RWPE1 (cell line): ENCODE results near the gene ASB3.
A peak's percentile ranks its signal among the peaks of the same experiment; 100 is the strongest.

Experiments used
- CTCF ChIA-PET: fragments of 350-600 bp; sonication (Branson Sonifier 250); formaldehyde crosslinking; extraction: SDS; loops from one replicate; lab custom pipeline; 2021; lab: Yijun Ruan, JAX
- POLR2A ChIA-PET: fragments of 400-600 bp; formaldehyde crosslinking; extraction: SDS; loops from one replicate; lab custom pipeline; 2020; ENCODE audit warnings: antibody characterized with exemption; ENCODE audit not compliant: low non-redundant PET; lab: Yijun Ruan, JAX
- DNase-seq: peaks from one replicate; pipeline ENCODE4 v3.0.0; 2012; ENCODE audit warnings: low spot score
- H3K27ac ChIP-seq: fragments of 450-650 bp; 2 replicates; pipeline ENCODE4 v1.5.1; 2017
- TF ChIP-seq, protein P1 (sequence below): fragments of 450-650 bp; conservative IDR thresholded peaks from 2 replicates; pipeline ENCODE4 v1.5.1; 2017; ENCODE audit warnings: low read depth, mild to moderate bottlenecking

ASB3 gene

DNA sequence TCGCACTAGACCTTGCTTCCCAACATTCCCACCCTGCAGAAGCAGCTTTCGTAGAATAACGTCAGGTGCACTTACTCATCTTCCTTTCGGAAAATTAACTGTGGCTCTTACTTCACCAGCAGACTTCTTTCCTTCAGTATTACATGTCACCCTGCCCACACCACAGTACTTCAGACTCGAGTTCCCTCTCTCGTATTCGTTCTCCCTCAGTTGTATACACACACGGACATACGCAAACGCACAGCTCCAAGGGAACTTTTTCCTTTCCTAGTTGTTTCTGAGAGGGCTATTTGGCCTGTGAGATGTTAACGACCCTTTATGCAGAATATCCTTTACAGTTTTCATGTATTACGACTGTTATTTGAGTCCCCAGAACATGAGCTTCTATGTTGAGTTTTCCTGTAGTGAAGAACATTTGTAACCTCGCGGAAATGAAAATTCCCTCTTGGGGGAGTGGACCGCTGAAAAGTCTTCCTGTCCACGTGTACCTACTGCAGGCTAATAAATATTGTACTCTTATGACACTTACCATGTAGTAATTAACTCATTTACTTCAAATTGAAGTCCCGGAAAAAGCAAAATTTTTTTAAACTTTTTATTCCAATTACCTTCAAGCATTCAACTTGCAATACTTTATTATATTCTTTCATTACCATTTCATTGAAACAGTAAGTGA is 999 bp upstream of the ASB3 start:
- ChIA-PET CTCF (interaction anchor here (0.7 kb wide), 1 partner anchor 1509 kb away, joined by 4 read pairs; no protein-coding TSS in a partner anchor), POLR2A (no interaction called here)
- TF ChIP-seq, protein P1, sequence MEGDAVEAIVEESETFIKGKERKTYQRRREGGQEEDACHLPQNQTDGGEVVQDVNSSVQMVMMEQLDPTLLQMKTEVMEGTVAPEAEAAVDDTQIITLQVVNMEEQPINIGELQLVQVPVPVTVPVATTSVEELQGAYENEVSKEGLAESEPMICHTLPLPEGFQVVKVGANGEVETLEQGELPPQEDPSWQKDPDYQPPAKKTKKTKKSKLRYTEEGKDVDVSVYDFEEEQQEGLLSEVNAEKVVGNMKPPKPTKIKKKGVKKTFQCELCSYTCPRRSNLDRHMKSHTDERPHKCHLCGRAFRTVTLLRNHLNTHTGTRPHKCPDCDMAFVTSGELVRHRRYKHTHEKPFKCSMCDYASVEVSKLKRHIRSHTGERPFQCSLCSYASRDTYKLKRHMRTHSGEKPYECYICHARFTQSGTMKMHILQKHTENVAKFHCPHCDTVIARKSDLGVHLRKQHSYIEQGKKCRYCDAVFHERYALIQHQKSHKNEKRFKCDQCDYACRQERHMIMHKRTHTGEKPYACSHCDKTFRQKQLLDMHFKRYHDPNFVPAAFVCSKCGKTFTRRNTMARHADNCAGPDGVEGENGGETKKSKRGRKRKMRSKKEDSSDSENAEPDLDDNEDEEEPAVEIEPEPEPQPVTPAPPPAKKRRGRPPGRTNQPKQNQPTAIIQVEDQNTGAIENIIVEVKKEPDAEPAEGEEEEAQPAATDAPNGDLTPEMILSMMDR, result no peak
- peak; percentile 14 for DNase-seq
- H3K27ac ChIP-seq, result peak overlapping the region; percentile 89

DNA sequence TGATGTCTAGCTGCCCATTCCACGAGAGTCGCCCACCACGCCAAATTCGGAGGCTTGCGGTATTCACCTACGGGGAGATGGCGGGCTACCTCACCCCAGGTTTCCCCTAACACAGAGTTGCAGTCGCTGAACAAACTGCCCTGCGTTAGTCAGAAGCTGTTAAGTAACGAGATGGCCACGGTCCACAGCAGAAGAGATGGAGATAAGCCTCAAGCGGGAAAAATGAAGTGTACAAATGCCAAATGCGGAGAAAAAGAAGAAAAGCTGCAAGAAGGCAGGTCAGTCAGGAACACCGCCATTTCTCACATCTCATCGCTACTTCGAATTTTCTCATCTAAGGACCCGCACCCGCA is 425 bp downstream of the ASB3 start:
- POLR2A ChIA-PET, result no interaction called here
- peak; percentile 27 for DNase-seq
- TF ChIP-seq, protein P1, result no peak
- H3K27ac ChIP-seq, result peak overlapping the region; percentile 89
- CTCF ChIA-PET, result no interaction called here

DNA sequence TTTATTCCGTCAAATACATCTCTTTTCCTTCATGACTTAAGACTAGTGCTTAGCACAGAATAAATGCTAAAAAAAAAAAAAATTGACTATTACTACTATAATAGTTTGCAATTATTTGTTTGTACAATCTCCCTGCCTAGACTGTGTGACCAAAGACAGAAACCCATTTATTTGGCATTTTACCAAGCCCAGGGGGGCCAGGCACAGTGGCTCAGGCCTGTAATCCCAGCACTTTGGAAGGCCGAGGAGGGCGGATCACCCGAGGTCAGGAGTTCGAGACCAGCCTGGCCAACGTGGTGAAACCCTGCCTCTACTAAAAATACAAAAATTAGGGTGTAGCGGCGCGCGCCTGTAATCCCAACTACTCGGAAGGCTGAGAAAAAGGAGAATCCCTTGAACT is 1.4 kb downstream of the ASB3 start:
- no peak overlapping the region for H3K27ac ChIP-seq
- no peak for DNase-seq
- TF ChIP-seq, protein P1, result no peak
- ChIA-PET POLR2A (no interaction called here), CTCF (interaction anchor here (0.5 to 0.7 kb wide), 2 partner anchors 174 to 788 kb away, joined by 4 read pairs; no protein-coding TSS in a partner anchor)

DNA sequence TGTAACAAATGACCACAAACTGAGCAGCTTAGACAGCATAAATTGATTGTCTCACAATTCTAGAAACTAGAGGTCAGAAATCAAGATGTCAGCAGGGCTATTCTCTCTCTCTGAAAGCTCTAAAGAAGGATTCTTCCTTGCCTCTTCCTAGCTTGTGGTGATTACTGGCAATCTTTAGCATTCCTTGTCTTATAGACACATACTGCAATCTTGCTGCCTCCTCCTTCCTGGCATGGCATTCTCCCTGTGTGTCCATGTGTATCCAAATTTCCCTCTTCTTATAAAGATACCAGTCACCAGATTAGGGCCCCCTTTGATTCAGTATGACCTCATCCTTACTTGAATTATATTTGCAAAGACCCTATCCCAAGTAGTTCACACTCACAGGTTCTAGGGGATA is 2.3 kb downstream of the ASB3 start:
- no peak overlapping the region for H3K27ac ChIP-seq
- TF ChIP-seq, protein P1, result no peak
- DNase-seq, result no peak
- CTCF ChIA-PET, result no interaction called here
- POLR2A ChIA-PET, result no interaction called here

DNA sequence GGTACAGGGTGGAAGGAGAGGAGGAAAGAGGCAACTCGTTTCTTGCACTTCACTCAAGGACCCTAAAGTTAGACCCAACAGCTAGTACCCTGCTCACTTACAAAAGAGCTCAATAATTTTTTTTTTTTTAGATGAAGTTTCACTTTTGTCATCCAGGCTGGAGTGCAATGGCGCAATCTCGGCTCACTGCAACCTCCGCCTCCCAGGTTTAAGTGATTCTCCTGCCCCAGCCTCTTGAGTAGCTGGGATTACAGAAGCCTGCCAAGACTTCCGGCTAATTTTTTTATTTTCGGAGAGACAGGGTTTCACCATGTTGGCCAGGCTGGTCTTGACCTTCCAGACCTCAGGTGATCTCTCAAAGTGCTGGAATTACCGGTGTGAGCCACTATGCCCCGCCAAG is 4.1 kb downstream of the ASB3 start:
- ChIA-PET CTCF (no interaction called here), POLR2A (no interaction called here)
- no peak for DNase-seq
- no peak overlapping the region for H3K27ac ChIP-seq
- TF ChIP-seq, protein P1, result no peak

DNA sequence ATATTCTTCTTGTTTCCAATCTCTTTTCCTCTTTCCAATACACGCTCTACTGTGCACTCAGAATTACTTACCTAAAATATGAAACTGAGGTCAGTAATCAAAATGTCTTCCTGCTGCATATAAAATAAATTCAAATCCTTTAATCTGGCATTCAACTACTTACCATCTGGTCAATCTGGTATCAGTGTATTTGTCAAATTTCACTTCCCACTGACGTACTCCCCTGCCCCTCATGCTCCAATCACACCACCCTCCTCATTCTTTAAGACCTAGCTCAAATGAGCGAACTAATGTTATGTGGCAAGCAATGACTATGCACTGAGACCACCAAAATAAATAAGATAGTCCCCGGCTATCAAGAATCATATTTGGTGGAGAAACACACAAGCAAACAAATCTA is 6.7 kb downstream of the ASB3 start:
- H3K27ac ChIP-seq, result no peak overlapping the region
- DNase-seq, result no peak
- TF ChIP-seq, protein P1, result no peak
- POLR2A ChIA-PET, result no interaction called here
- CTCF ChIA-PET, result no interaction called here
